A673 (cell line): Measurements from ENCODE around the gene LPIN2. TPM values are rescaled to one million over a fixed set of nuclear protein-coding genes. Genes with fewer than 3 reads are reported as not detected.

Source experiments
- BruUV-seq: library from RNA; stranded (reverse); fragments of 400-500 nt; replicated peaks from 2 replicates; lab custom pipeline; 2021; lab: Mats Ljungman, UMichigan
- CTCF ChIA-PET: fragments of 300-600 bp; sonication (Branson Sonifier 250); formaldehyde crosslinking; loops from one replicate; lab custom pipeline; 2022; ENCODE audit warnings: antibody characterized with exemption; lab: Charles Lee
- POLR2A ChIA-PET: fragments of 300-600 bp; sonication (Branson Sonifier 250); formaldehyde crosslinking; loops from one replicate; lab custom pipeline; 2022; ENCODE audit warnings: antibody characterized with exemption; ENCODE audit not compliant: low non-redundant PET; lab: Charles Lee
- DNase-seq: peaks from one replicate; pipeline ENCODE4 v3.0.0-alpha.2; 2015; ENCODE audit warnings: low spot score
- H3K27ac ChIP-seq: fragments of 200-600 bp; sonication (generic); 2 replicates; pipeline ENCODE4 v1.5.1; 2016; ENCODE audit warnings: mixed run types, low read depth, mild to moderate bottlenecking, mixed read lengths, antibody characterized with exemption, low read length; ENCODE audit not compliant: poor library complexity, severe bottlenecking
- H3K27me3 ChIP-seq: fragments of 200-600 bp; sonication (generic); replicated peaks from 2 replicates; pipeline ENCODE4 v1.6.1; 2017; ENCODE audit warnings: mixed run types, low read depth, mild to moderate bottlenecking, mixed read lengths, antibody characterized with exemption, low read length; ENCODE audit not compliant: insufficient read depth, poor library complexity
- H3K36me3 ChIP-seq: fragments of 200-600 bp; sonication (generic); 2 replicates; pipeline ENCODE4 v1.6.1; 2016; ENCODE audit warnings: mixed run types, mild to moderate bottlenecking, mixed read lengths, antibody characterized with exemption, low read length; ENCODE audit not compliant: insufficient read depth, poor library complexity, severe bottlenecking
- H3K4me1 ChIP-seq: fragments of 200-600 bp; sonication (generic); 2 replicates; pipeline ENCODE4 v1.6.1; 2017; ENCODE audit warnings: mixed run types, mild to moderate bottlenecking, mixed read lengths, antibody characterized with exemption, low read length; ENCODE audit not compliant: insufficient read depth, poor library complexity, severe bottlenecking
- H3K4me3 ChIP-seq: fragments of 200-600 bp; sonication (generic); 2 replicates; pipeline ENCODE4 v1.5.1; 2016; ENCODE audit warnings: low read depth, mixed run types, mild to moderate bottlenecking, mixed read lengths, low read length; ENCODE audit not compliant: poor library complexity, severe bottlenecking
- H3K9me3 ChIP-seq: fragments of 200-600 bp; sonication (generic); 2 replicates; pipeline ENCODE4 v1.6.1; 2016; ENCODE audit warnings: mixed run types, low read depth, mild to moderate bottlenecking, mixed read lengths, antibody characterized with exemption, low read length; ENCODE audit not compliant: poor library complexity, severe bottlenecking
- CTCF ChIP-seq: fragments of 300-800, 200-600 bp; sonication (generic); conservative IDR thresholded peaks from 2 replicates; pipeline ENCODE4 v1.5.1; 2017; ENCODE audit warnings: low read depth, mild to moderate bottlenecking, antibody characterized with exemption, low read length, moderate library complexity, mixed read lengths
- EZH2 ChIP-seq: fragments of 200-600 bp; sonication (generic); IDR thresholded peaks from 2 replicates; pipeline ENCODE4 v1.6.1; 2017; ENCODE audit warnings: borderline replicate concordance, low read depth, mild to moderate bottlenecking, mixed read lengths, antibody characterized with exemption, low read length; ENCODE audit not compliant: poor library complexity, severe bottlenecking
- intact Hi-C: fragments of 100-400 bp; cut with micrococcal nuclease; formaldehyde crosslinking; loops from one replicate; pipeline ENCODE4 v1.10.0; 2022; ENCODE audit not compliant: unreplicated experiment
- total RNA-seq: library from RNA; stranded (reverse); gene quantifications from 2 replicates; pipeline ENCODE4 v1.2.3, GENCODE V29; 2021

The LPIN2 gene
- total RNA-seq, 1 experiment from 2014 or later, result 22.5 TPM

- Histone ChIP-seq H3K27me3 (no peaks in the 10 kb centered on the region), H3K4me1 (peaks cover 7% of the 10 kb centered on the region), H3K27ac (no peak overlapping the region), H3K9me3 (no peaks in the 10 kb centered on the region), H3K36me3 (no peaks in the 10 kb centered on the region), H3K4me3 (no peak overlapping the region)
- intact Hi-C loops, result no loop called here
- ChIA-PET POLR2A (no interaction called here), CTCF (no interaction called here)
- TF ChIP-seq EZH2 (no peak), CTCF (no peak)
- BruUV-seq, result no TSS peak
- no peak for DNase-seq
These were observed 27.9 kb upstream of the LPIN2 start for GRCh38 chr18:3040881-3041280.

- Histone ChIP-seq H3K4me3 (no peak overlapping the region), H3K36me3 (no peaks in the 10 kb centered on the region), H3K4me1 (peaks cover 6% of the 10 kb centered on the region), H3K27ac (no peak overlapping the region), H3K27me3 (no peaks in the 10 kb centered on the region), H3K9me3 (no peaks in the 10 kb centered on the region)
- intact Hi-C loops, result no loop called here
- CTCF ChIA-PET, result no interaction called here
- POLR2A ChIA-PET, result no interaction called here
- no peak for DNase-seq
- TF ChIP-seq EZH2 (no peak), CTCF (no peak)
- BruUV-seq, result no TSS peak
These were observed 27.2 kb upstream of the LPIN2 start for GRCh38 chr18:3040173-3040572.

GRCh38 chr18:3037423-3037915 is 24.5 kb upstream of the LPIN2 start:
- TF ChIP-seq EZH2 (no peak), CTCF (no peak)
- H3K27ac ChIP-seq, result no peak overlapping the region
- no peak for DNase-seq
- BruUV-seq, result no TSS peak
- intact Hi-C loops, result no loop called here
- H3K4me1 ChIP-seq, result no peaks in the 10 kb centered on the region
- CTCF ChIA-PET, result no interaction called here
- no peaks in the 10 kb centered on the region for H3K9me3 ChIP-seq
- H3K4me3 ChIP-seq, result no peak overlapping the region
- POLR2A ChIA-PET, result no interaction called here
- H3K36me3 ChIP-seq, result no peaks in the 10 kb centered on the region
- H3K27me3 ChIP-seq, result no peaks in the 10 kb centered on the region
